ENCODE measurements around the gene LRRC3C.
A peak's percentile ranks its signal among the peaks of the same experiment; 100 is the strongest.

The LRRC3C gene

DNA sequence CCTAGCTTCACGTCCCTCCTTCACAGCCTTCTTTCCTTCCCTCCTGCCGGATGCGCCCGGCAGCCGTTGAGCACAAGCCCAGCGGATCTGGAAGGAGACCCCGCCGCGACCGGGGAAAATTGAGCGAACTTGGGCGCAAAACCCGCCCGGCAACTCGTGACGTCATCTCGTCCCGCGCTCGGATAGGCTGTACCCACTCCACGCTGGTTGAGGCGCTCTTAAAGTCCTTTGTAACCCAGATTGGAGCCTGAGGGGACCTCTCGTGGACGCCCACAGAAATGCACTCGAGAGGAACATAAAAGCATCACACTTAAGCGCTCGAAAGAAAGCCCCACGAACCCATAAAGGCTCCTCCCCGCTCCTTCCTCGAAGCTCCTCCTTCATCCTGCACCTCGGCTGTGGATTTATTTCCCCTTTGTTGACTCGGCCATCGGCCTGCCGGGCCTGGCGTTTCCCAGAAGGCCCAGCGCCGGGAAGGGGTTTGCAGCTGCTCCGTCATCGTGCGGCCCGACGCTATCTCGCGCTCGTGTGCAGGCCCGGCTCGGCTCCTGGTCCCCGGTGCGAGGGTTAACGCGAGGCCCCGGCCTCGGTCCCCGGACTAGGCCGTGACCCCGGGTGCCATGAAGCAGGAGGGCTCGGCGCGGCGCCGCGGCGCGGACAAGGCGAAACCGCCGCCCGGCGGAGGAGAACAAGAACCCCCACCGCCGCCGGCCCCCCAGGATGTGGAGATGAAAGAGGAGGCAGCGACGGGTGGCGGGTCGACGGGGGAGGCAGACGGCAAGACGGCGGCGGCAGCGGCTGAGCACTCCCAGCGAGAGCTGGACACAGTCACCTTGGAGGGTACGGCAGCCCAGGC lies 53.0 kb downstream of the LRRC3C start, which contains the start of gene PSMD3:
Gene PSMD3 (plus strand): TSS at position 457 of the 856 bp plus-strand sequence. CDS start 164 bp downstream, at position 621.
- peak; percentile 97 to 99 for DNase-seq

DNA sequence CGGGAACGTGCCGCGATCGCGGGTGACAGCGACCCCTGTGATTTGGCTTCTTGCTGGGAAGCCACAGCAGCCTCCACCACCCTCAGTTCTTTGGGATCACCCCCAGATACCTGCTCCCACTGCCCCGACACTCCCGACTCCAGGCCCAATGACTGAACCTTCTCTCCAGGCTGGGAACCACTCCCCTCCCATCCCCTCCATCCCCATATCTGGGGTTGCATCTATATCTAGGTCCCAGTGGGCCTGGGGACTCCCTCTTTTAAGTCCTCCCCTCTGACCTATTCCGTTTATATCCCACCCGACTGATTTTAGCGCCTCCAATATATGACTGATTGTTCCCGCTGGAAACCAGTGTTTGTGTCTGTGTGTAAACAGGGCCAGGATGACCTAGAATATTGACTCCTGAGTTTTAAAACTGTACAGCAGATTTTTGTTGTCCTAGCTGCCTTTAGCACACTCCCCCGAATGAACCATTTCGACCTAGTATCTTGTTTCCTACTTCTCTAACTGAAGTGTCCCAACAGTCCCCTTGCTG lies 53.7 kb downstream of the LRRC3C start:
- no peak for DNase-seq

- DNase-seq: no peak
These were observed 54.3 kb downstream of the LRRC3C start for GRCh38 chr17:39981766-39982375.

GRCh38 chr17:39988206-39988810 lies 60.8 kb downstream of the LRRC3C start:
- no peak for DNase-seq

DNA sequence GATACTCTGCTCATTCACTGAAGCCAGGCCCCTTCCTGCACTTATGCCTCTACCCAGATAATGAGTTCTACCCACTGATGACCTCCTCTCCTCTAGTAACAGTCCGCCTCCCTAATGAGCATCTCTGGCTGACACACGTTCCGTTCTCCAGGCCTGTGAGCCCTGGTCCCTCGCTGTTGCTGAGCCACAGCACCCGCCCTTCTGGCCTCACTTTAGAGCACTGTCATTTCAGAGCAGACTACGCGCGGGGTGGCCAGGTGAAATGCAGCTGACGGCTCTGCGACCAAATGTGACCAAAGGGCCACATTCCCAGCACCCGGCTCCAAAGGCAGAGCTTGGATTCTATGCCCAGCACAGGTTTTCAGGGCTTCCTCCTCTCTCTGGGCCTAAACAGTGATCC lies 66.9 kb downstream of the LRRC3C start:
- no peak for DNase-seq
